B cell (primary cell): Measurements from ENCODE around the gene PHB1. TPM values are rescaled to one million over a fixed set of nuclear protein-coding genes. Genes with fewer than 3 reads are reported as not detected.

Experiments used
- ATAC-seq: fragments of 200-7000 bp; cut with Tn5 transposase; one replicate; pipeline ENCODE4 v1.10.0; 2021; ENCODE audit warnings: low read depth, mild to moderate bottlenecking, moderate number of reproducible peaks, moderate library complexity
- CTCF ChIA-PET: fragments of 350-600 bp; sonication (Branson Sonifier 250); formaldehyde crosslinking; loops from one replicate; lab custom pipeline; 2021; ENCODE audit warnings: antibody characterized with exemption, inconsistent platforms; lab: Charles Lee
- POLR2A ChIA-PET: fragments of 350-600 bp; sonication (Branson Sonifier 250); formaldehyde crosslinking; loops from one replicate; lab custom pipeline; 2021; ENCODE audit warnings: antibody characterized with exemption; lab: Charles Lee
- DNase-seq: peaks from one replicate; pipeline ENCODE4 v3.0.0; 2013
- H2AFZ ChIP-seq: 2 replicates; pipeline ENCODE4 v1.6.1; 2012; ENCODE audit warnings: mild to moderate bottlenecking, low read depth, low read length; ENCODE audit not compliant: insufficient read depth, poor library complexity, severe bottlenecking
- H3K27ac ChIP-seq, 2 donors: 1 replicate in 1 of 2; 2 replicates in 1 of 2; pipeline ENCODE4 v1.5.1; 2012 to 2013; ENCODE audit warnings: low read length in 2 of 2, mild to moderate bottlenecking in 2 of 2, moderate library complexity in 1 of 2
- H3K27me3 ChIP-seq, 4 experiments: fragments of 200-600 bp in 1 of 4; sonication (generic) in 1 of 4; replicated peaks in 1 of 4; 1 replicate in 2 of 4; 2 replicates in 2 of 4; pipeline versions ENCODE4 v1.6.1 to v1.7.0; 2013 to 2016; ENCODE audit warnings: low read length in 3 of 4, mild to moderate bottlenecking in 2 of 4, mixed read lengths in 1 of 4, moderate library complexity in 1 of 4; ENCODE audit not compliant: insufficient read depth in 4 of 4, control insufficient read depth in 3 of 4; ENCODE audit errors: control extremely low read depth in 1 of 4
- H3K36me3 ChIP-seq, 2 experiments: replicated peaks in 1 of 2; 1 replicate in 1 of 2; 2 replicates in 1 of 2; pipeline versions ENCODE4 v1.6.1 to v1.7.1; 2013; ENCODE audit warnings: low read length in 1 of 2; ENCODE audit not compliant: insufficient read depth in 2 of 2, control insufficient read depth in 1 of 2; ENCODE audit errors: control extremely low read depth in 1 of 2, extremely low read depth in 1 of 2
- H3K4me1 ChIP-seq, 2 donors: fragments of 200-600 bp in 1 of 2; sonication (generic) in 1 of 2; 1 replicate in 1 of 2; 2 replicates in 1 of 2; pipeline versions ENCODE4 v1.5.1 to v1.6.1; 2013 to 2017; ENCODE audit warnings: low read length in 2 of 2; ENCODE audit not compliant: control insufficient read depth in 2 of 2, insufficient read depth in 2 of 2
- H3K4me2 ChIP-seq: replicated peaks from 2 replicates; pipeline ENCODE3; 2012; ENCODE audit warnings: mild to moderate bottlenecking, low read depth, low read length; ENCODE audit not compliant: poor library complexity, severe bottlenecking
- H3K4me3 ChIP-seq, 5 experiments: fragments of 200-600 bp in 1 of 5; sonication (generic) in 1 of 5; 1 replicate in 3 of 5; 2 replicates in 2 of 5; pipeline versions ENCODE4 v1.5.1 to v1.7.0; 2011 to 2016; ENCODE audit warnings: low read length in 4 of 5, mild to moderate bottlenecking in 4 of 5, low read depth in 2 of 5, control low read depth in 1 of 5, moderate library complexity in 1 of 5; ENCODE audit not compliant: insufficient read depth in 1 of 5; ENCODE audit errors: control extremely low read depth in 1 of 5, extremely low read depth in 1 of 5
- H3K79me2 ChIP-seq: fragments of 200-600 bp; sonication (generic); one replicate; pipeline ENCODE4 v1.6.0; 2016; ENCODE audit warnings: low read length; ENCODE audit not compliant: control insufficient read depth, insufficient read depth
- H3K9ac ChIP-seq: fragments of 200-600 bp; sonication (generic); 2 replicates; pipeline ENCODE4 v1.6.1; 2017; ENCODE audit warnings: mild to moderate bottlenecking, low read length, moderate library complexity
- H3K9me3 ChIP-seq, 3 donors: one replicate each; pipeline versions ENCODE4 v1.6.1 to v1.7.1; 2013; ENCODE audit warnings: low read length in 2 of 3; ENCODE audit not compliant: control insufficient read depth in 2 of 3, insufficient read depth in 1 of 3; ENCODE audit errors: control extremely low read depth in 1 of 3
- H4K20me1 ChIP-seq: 2 replicates; pipeline ENCODE4 v1.6.0; 2012; ENCODE audit warnings: mild to moderate bottlenecking, low read length; ENCODE audit not compliant: insufficient read depth, control insufficient read depth, poor library complexity, severe bottlenecking
- H3K27ac Mint-ChIP-seq: one replicate; pipeline ENCODE4 v1.8.0; 2021; ENCODE audit warnings: mixed read lengths
- H3K27me3 Mint-ChIP-seq: one replicate; pipeline ENCODE4 v1.8.0; 2021; ENCODE audit warnings: mixed read lengths
- H3K4me1 Mint-ChIP-seq: one replicate; pipeline ENCODE4 v1.8.0; 2021; ENCODE audit warnings: mixed read lengths
- H3K4me3 Mint-ChIP-seq: one replicate; pipeline ENCODE4 v1.8.0; 2021; ENCODE audit warnings: mixed read lengths
- H3K9me3 Mint-ChIP-seq: one replicate; pipeline ENCODE4 v1.8.0; 2022; ENCODE audit warnings: mixed read lengths; ENCODE audit not compliant: insufficient read depth
- CTCF ChIP-seq: fragments of 200-600 bp; IDR thresholded peaks from one replicate; pipeline ENCODE4 v1.8.0; 2022; ENCODE audit warnings: antibody characterized with exemption, mild to moderate bottlenecking
- EZH2 ChIP-seq: IDR thresholded peaks from 2 replicates; pipeline ENCODE4 v1.6.1; 2012; ENCODE audit warnings: borderline replicate concordance, low read depth, mild to moderate bottlenecking, moderate library complexity, low read length; ENCODE audit not compliant: insufficient read depth, poor library complexity, severe bottlenecking
- WGBS: methylation state at CpG from one replicate; pipeline ENCODE4 v1.1.5; 2013; ENCODE audit warnings: missing lambda C conversion rate; ENCODE audit not compliant: insufficient coverage; 5-methylcytosine and 5-hydroxymethylcytosine counted together
- intact Hi-C: fragments of 100-400 bp; cut with micrococcal nuclease; formaldehyde crosslinking; loops from one replicate; pipeline ENCODE4 v1.10.0; 2022
- polyA plus RNA-seq: library from polyadenylated mRNA; depleted of rRNA; stranded (reverse); fragments of >200 nt; gene quantifications from 2 replicates; pipeline ENCODE4 v1.2.3, GENCODE V29; 2012
- total RNA-seq, 2 donors: library from RNA; stranded (reverse); fragments of 120-200 nt in 1 of 2; gene quantifications; 1 replicate in 1 of 2; 2 replicates in 1 of 2; pipeline versions ENCODE4 v1.2.3 to v1.2.4, GENCODE V29; 2013 to 2022

PHB1 gene
- total and polyA plus RNA-seq, 2 donors (not counting 1 experiment from before 2014, with no cell fraction given) = 45.5 to 72.3 TPM

- Histone ChIP-seq H2AFZ (no peak overlapping the region), H4K20me1 (no peaks in the 10 kb centered on the region), H3K9me3 (peaks cover 0 to 6% (median 5%) of the 10 kb centered on the region in 3 donors), H3K79me2 (no peaks in the 10 kb centered on the region), H3K4me1 (no peaks in the 10 kb centered on the region), H3K27me3 (peaks cover 0 to 65% (median 12%) of the 10 kb centered on the region in 4 experiments), H3K4me2 (no peak overlapping the region), H3K9ac (no peak overlapping the region), H3K4me3 (no peak overlapping the region), H3K27ac (no peak overlapping the region), H3K36me3 (no peaks in the 10 kb centered on the region)
- no peak overlapping the region for H3K27ac Mint-ChIP-seq
- WGBS = 82% methylated on average over 4 of the region's 7 CpGs
- H3K4me1 Mint-ChIP-seq = no peaks in the 10 kb centered on the region
- H3K9me3 Mint-ChIP-seq = peaks cover 5% of the 10 kb centered on the region
- H3K4me3 Mint-ChIP-seq = no peak overlapping the region
- intact Hi-C loops = no loop called here
- ATAC-seq (no peak), DNase-seq (no peak)
- H3K27me3 Mint-ChIP-seq = peaks cover 68% of the 10 kb centered on the region
- CTCF ChIA-PET = no interaction called here
- POLR2A ChIA-PET = no interaction called here
- TF ChIP-seq CTCF (no peak), EZH2 (no peak)
Measured at GRCh38 chr17:49459401-49459984, 44.8 kb upstream of the PHB1 start.

GRCh38 chr17:49457564-49458535 lies 43.2 kb upstream of the PHB1 start:
- TF ChIP-seq CTCF (no peak), EZH2 (no peak)

More at GRCh38 chr17:49457564-49458535, 43.2 kb upstream of the PHB1 start:
- Histone ChIP-seq H3K9me3 (no peaks in the 10 kb centered on the region), H3K4me3 (no peak overlapping the region), H3K4me2 (no peak overlapping the region), H3K27me3 (peaks cover 0 to 51% (median 10%) of the 10 kb centered on the region in 4 experiments), H3K79me2 (no peaks in the 10 kb centered on the region), H3K27ac (no peak overlapping the region), H3K36me3 (no peaks in the 10 kb centered on the region), H3K4me1 (no peaks in the 10 kb centered on the region), H3K9ac (no peak overlapping the region), H2AFZ (no peak overlapping the region), H4K20me1 (no peaks in the 10 kb centered on the region)
- DNase-seq (no peak), ATAC-seq (no peak)
- ChIA-PET POLR2A (no interaction called here), CTCF (no interaction called here)
- Mint-ChIP-seq H3K4me1 (no peaks in the 10 kb centered on the region), H3K27me3 (peaks cover 63% of the 10 kb centered on the region), H3K27ac (no peak overlapping the region), H3K9me3 (no peaks in the 10 kb centered on the region), H3K4me3 (no peak overlapping the region)
- WGBS = 76% methylated on average over 14 of the region's 15 CpGs
- intact Hi-C loops = no loop called here
